Measurements from ENCODE around the gene GFAP.

The GFAP gene

GRCh38 chr17:44915321-44915726 lies at the start of gene GFAP:
Gene GFAP, minus strand, starts transcription at chr17:44915500. Its CDS starts 14 bp downstream, at chr17:44915486.
- H3K27me3 ChIP-seq, result peaks cover 46% of the 10 kb centered on the region
- no peak within 1 kb of the TSS for H3K27ac ChIP-seq
- no peaks in the 10 kb centered on the region for H3K36me3 ChIP-seq
- peaks cover 11 to 17% of the 10 kb centered on the region in 2 experiments for H3K4me1 ChIP-seq (ENCODE audit: control insufficient read depth in 1 of 2, insufficient read depth in 1 of 2, low read depth in 1 of 2, low read length in 1 of 2)
- no peaks in the 10 kb centered on the region for H3K9me3 ChIP-seq
- no peak within 1 kb of the TSS for H3K4me3 ChIP-seq (ENCODE audit: low read depth in 1 of 2, low read length in 1 of 2)
- TF ChIP-seq CTCF (IDR thresholded peaks at IDR 0.05), result no peak

GRCh38 chr17:44961921-44962350 lies 46.6 kb upstream of the GFAP start:
- Histone ChIP-seq H3K9me3 (no peaks in the 10 kb centered on the region), H3K36me3 (no peaks in the 10 kb centered on the region), H3K27ac (no peak overlapping the region), H3K4me3 (ENCODE audit: low read depth in 1 of 2, low read length in 1 of 2) (no peak overlapping the region), H3K27me3 (peaks cover 89% of the 10 kb centered on the region), H3K4me1 (ENCODE audit: control insufficient read depth in 1 of 2, insufficient read depth in 1 of 2, low read depth in 1 of 2, low read length in 1 of 2) (peaks cover 17% of the 10 kb centered on the region in 2 experiments)
- TF ChIP-seq CTCF (IDR thresholded peaks at IDR 0.05), result no peak

GRCh38 chr17:44960691-44961090 lies 45.4 kb upstream of the GFAP start:
- H3K27ac ChIP-seq, result no peak overlapping the region
- no peak overlapping the region for H3K4me3 ChIP-seq (ENCODE audit: low read depth in 1 of 2, low read length in 1 of 2)
- no peak for TF ChIP-seq CTCF (IDR thresholded peaks at IDR 0.05)
- H3K36me3 ChIP-seq, result no peaks in the 10 kb centered on the region
- peaks cover 89% of the 10 kb centered on the region for H3K27me3 ChIP-seq
- peaks cover 6% of the 10 kb centered on the region in 2 experiments for H3K4me1 ChIP-seq (ENCODE audit: control insufficient read depth in 1 of 2, insufficient read depth in 1 of 2, low read depth in 1 of 2, low read length in 1 of 2)
- no peaks in the 10 kb centered on the region for H3K9me3 ChIP-seq

DNA sequence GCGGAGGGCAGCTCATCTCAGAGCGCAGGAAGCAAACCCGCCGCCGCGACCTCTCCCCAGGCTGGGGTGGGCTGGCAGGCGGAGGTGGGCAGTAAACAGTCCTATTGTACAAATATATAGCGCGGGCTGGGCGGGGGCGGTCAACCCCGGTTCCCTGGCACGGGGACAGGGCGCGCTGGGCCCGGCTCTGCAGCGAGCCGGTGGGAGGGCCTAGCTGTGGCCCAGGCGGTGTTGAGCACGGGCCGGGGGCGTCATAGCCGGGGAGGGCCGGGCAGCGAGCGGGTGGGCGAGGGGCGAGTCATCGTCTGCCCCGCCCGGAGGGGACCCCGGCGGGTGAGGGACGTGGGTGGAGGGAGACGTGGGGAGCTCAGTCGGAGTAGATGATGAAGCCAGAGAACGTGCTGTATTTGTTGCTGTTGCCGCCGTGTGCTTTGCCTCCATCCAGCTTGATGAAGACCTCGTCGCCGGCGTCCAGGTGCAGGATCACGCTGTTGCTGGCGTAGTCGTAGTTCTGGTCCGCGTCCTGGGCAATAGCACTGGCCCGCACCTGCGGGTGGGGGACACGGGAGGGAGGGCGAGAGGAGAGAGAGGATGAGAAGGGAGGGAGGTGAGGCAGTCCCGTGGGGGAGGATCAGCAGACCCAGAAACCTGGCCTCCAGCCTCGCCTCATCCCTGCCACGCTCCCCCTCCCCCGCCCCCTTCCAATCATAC lies 44.7 kb upstream of the GFAP start:
- H3K4me3 ChIP-seq (ENCODE audit: low read depth in 1 of 2, low read length in 1 of 2), result no peak overlapping the region
- no peaks in the 10 kb centered on the region for H3K4me1 ChIP-seq (ENCODE audit: control insufficient read depth in 1 of 2, insufficient read depth in 1 of 2, low read depth in 1 of 2, low read length in 1 of 2)
- no peaks in the 10 kb centered on the region for H3K36me3 ChIP-seq
- peaks cover 91% of the 10 kb centered on the region for H3K27me3 ChIP-seq
- no peaks in the 10 kb centered on the region for H3K9me3 ChIP-seq
- TF ChIP-seq CTCF (IDR thresholded peaks at IDR 0.05), result no peak
- no peak overlapping the region for H3K27ac ChIP-seq

- Histone ChIP-seq H3K4me3 (ENCODE audit: low read depth in 1 of 2, low read length in 1 of 2) (no peak overlapping the region), H3K27ac (no peak overlapping the region), H3K9me3 (no peaks in the 10 kb centered on the region), H3K27me3 (peaks cover 72% of the 10 kb centered on the region), H3K36me3 (no peaks in the 10 kb centered on the region), H3K4me1 (ENCODE audit: control insufficient read depth in 1 of 2, insufficient read depth in 1 of 2, low read depth in 1 of 2, low read length in 1 of 2) (no peaks in the 10 kb centered on the region)
- TF ChIP-seq CTCF (IDR thresholded peaks at IDR 0.05), result no peak
Measured at GRCh38 chr17:44956998-44957981, 42.0 kb upstream of the GFAP start.
